HG03575 (cell line): ENCODE results near the gene TIPIN.
"Not testable (repeated sequence)": the region's sequence is repeated elsewhere in the genome, so short reads cannot be mapped to it uniquely, and the experiment has no call there.

Source experiments
- ATAC-seq: cut with Tn5 transposase; IDR thresholded peaks from one replicate; pipeline ENCODE4 v1.9.1; 2021; ENCODE audit not compliant: unreplicated experiment, insufficient number of reproducible peaks, low FRiP score; ENCODE audit errors: extremely low read depth

Gene TIPIN

DNA sequence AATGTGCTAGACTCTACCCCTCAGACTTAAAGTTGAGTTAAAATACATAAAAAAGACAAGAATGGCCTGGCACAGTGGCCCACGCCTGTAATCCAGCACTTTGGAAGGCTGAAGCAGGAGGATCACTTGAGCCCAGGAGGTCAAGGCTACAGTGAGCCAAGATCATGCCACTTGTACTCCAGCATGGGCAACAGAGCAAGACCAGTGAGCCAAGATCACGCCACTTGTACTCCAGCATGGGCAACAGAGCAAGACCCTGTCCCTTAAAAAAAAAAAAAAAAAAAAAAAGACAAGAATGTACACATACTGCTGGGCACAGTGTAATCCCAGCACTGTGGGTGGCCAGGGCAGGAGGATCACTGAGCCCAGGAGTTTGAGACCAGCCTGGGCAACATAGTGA is 45.7 kb downstream of the TIPIN start:
- no peak for ATAC-seq

DNA sequence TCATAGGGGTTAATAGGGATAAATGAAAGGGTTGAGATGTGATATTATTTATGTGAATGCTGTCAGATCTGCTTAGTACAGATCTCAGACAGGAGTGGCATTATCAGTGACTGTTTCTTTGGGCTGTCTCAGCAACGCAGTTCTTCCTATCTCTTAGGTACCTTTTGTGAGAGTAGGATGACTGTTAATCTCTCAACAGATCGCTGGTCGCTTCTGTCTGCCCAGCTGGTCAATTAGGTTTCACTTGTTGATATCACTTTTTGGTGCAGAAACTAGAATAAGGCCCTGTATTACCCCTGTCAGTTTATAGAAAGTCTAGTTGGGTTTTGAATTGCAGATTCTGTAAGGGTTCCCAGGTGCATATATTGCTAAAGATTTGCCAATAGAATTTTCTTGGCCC is 46.7 kb downstream of the TIPIN start:
- no peak for ATAC-seq

DNA sequence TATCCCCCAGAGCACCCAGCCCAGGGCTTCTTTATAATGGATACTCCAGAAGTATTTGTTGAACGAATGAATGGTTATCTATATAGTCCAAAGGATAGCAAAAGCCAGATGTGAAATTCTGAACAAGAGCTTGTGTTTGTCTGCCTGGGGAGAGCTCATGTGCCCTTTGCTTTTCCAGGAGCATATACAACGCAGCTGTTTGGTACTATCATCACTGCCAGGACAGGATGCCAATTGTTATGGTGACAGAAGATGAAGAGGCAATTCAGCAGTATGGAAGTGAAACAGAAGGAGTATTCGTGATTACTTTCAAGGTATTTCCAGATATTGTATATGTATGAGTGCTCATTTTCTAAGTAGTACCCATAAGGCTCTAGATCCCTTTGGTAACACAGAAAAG is 48.0 kb downstream of the TIPIN start:
- no peak for ATAC-seq

DNA sequence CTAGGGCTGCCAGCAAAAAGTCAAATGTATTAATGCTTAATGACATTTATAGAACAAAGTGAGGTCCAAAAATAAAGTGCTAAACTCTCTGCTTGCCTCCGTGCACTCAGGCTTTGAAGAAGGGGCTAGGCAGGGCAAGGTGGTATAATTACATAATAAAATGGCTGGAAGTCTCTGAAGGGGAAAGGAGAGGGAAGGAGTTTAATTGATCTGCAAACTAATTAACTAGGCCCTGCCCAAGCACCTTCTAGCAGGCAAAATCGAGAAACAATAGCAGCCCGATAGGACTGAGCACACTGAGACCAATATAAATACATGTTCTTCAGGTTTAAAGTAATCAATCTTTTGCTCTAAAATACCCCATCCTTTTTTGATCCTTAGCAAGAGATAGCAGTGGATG is 50.1 kb downstream of the TIPIN start:
- ATAC-seq, result no peak

DNA sequence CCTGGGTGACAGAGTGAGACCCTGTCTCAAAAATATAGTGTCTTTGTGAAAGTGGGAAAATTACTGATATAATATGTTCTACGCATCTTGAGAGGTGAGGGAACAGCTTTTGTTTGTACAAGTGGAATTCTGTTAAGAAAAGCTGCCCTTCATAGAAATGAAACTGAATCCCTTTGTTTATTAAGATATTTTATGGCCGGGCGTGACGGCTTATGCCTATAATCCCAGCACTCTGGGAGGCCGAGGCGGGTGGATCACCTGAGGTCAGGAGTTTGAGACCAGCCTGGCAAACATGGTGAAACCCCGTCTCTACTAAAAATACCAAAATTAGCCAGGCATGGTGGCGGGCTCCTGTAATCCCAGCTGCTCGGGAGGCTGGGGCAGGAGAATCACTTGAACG is 52.1 kb downstream of the TIPIN start:
- not testable (repeated sequence) for ATAC-seq

DNA sequence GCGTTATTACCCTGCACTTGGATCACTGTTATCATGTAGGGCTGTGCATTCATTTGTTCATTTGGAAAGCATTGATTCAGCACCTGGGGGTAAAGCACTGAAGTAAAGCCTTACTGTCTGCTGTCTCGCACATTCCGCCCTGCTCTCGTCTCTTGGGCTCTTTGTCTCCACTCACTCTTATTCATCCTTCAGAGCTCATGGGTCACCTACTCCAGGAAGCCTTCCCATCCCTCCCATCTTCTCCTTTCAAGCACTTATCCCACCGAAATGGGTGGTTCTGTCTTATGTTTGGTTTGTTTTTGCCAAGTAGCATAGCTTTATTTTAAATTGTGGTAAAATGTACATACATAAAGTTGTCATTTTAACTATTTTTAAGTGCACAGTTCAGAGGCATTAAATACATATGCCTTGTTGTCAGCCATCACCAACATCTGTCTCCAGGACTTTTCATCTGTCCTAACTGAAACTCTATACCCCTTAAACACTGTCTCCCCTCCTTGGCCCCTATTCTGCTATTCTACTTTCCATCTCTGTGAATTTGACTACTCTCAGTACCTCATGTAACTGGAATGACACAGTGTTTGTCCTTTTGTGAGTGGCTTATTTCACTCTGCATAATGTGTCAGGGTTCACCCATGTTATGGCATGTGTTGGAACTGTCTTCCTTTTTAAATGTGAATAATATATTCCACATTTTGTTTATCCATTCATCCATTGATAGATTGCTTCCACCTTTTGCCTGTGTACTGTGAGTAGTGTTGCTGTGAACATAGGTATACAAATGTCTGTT is 53.8 kb downstream of the TIPIN start:
- no peak for ATAC-seq

DNA sequence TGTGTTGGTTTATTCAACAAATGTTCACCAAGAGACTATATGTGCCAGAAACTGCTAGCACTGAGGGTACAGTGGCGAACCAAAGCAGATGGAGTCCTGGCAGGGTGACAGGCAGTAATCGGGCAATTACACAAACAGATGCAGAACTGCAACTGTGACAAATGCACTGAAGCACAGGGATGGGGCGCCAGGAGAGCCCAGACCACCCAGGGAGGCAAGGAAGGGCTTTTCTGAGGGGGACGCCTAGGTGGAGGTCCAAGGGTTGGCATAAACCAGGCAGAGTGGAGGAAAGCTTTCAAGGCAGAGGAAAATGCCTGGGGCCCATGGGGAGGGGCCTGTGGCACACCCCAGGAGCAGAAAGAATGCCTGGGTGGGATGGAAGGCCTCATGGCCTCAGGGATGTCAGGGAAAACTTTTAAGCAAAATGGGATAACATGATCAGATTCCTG is 57.7 kb downstream of the TIPIN start:
- no peak for ATAC-seq

DNA sequence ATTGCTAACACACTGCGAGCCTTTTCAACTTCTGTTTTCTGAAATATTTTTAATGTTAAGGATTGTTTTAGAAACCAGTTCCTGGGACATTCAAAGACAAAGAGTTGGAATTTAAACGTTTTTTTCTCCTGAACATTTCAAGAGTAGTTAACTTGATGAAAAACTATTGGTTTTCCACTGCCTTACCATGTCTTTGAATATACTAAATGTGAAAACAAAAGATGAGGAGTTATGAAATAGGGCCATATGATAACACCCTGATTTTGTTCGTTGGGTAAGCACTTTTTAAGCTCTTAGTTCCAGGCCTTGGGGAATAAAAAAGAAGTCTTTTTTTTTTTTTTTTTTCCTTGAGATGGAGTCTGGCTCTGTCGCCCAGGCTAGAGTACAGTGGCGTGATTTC is 60.3 kb downstream of the TIPIN start:
- no peak for ATAC-seq

DNA sequence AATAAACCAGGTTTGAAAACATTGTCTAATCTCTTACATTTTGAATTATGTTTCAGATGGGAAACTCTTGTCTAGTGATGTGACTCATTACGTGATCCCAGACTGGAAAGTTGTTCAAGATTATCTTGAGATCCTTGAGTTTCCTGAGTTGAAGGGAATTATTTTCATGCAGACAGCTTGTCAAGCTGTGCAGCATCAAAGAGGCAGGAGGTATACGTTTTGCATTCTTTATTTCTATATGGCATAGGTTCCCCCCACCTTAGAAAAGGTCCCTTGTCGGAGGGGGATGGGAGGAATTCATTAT is 61.6 kb downstream of the TIPIN start:
- no peak for ATAC-seq

DNA sequence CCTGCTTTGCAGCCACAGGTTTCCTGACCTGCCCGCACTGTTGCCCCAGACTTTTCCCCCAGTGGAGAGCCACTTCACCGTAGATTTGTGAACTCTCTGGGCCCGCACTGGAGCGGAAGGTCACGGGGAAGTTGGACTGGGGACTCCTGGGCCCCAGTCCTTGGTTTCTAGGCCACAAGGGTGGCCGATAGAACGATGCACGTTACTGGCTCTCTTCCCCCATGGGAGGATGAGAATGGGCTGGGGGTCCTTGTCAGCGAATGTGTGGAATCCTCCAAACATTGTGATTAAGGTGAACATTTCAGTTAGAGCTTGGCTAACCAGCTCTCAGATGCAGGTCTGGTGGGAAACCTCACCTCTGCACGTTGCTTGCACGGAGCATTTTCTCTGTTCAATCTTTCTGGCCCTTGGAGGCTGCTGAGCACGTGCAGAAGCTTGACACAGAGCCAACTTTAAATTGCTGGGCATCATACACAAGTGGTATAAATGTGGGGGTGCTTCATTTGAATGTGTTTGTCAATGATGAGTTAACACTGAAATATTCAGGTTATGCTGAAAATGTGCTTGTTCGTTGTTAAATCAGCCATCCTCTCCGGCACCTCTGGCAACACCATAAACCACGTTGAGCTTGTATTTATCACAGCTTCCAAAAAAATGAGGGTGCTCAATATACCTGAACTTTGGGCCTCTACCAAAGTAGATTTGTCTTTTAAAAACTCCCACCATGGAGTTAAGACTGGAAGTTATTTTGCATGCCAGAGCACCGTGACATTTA is 62.1 kb downstream of the TIPIN start:
- ATAC-seq, result no peak

DNA sequence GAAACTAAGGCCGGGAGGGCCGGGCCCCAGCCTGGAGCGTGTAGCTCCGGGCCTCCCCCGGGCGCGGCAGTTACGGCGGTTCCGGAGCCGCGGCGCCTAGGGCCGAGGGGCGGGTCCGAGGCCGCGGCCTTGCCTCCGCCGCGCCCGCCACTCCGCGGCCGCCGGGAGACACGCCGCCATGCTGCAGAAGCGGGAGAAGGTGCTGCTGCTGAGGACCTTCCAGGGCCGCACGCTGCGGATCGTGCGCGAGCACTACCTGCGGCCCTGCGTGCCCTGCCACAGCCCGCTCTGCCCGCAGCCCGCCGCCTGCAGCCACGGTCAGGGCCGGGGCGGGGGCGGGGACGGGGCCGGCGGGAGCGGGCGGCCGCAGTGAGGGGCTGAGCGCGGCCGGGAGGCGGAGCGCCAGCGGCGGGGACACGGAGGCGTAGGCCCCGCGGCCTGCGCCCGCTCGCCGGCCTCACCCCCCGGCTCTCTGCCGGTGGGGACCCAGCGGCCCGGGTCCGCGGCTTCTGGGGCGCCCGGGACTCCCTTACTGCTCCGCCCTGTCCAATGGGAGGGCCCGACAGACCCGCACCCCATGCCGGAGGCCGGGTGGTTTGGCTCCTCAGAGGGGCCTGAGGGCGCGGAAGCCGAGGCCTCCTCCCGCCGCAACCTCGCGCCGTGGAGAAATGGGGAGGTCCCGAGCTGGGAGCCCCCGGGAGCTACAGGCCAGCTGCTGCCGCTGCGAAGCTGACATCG is 62.9 kb downstream of the TIPIN start, which contains the start of gene DIS3L:
DIS3L (plus strand) TSS at position 150 of the 738 bp plus-strand sequence; CDS start at position 179, 29 bp downstream.
- ATAC-seq, result no peak

DNA sequence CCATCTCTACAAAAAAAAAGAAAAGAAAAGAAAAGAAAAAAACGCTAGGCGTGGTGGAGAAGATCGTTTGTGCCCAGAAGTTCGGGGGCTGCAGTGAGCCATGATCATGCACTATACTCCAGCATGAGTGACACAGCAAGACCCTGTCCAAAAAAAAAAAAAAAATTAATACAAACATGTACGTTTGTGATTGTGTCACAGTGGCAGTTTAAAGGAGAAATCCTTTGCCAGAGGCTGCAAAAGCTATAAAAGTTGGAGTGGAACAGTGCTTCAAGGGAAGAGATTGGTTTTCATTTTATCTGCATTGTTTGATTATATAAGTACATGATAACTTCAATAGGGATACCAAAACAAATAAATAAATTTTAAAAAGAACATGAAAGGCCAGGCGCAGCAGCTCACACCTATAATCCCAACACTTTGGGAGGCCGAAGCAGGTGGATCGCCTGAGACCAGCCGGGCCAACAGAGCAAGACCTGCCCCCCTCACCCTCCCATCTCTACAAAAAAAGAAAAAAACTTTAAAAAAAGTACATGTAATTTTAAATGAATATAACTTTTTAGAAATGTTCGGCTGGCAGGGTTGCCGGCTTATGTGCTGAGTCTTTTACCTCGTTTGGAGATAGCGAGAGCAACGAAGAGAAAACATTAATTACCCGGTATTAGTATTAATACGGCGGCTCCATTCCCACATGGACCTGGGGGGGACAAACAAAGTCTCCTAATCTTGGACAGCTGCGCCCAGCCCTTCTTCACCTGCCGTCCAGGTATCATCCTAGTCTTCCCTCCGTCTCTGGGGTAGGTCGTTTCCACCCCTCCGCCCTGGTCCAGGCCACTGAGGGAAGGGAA is 63.7 kb downstream of the TIPIN start:
- no peak for ATAC-seq

DNA sequence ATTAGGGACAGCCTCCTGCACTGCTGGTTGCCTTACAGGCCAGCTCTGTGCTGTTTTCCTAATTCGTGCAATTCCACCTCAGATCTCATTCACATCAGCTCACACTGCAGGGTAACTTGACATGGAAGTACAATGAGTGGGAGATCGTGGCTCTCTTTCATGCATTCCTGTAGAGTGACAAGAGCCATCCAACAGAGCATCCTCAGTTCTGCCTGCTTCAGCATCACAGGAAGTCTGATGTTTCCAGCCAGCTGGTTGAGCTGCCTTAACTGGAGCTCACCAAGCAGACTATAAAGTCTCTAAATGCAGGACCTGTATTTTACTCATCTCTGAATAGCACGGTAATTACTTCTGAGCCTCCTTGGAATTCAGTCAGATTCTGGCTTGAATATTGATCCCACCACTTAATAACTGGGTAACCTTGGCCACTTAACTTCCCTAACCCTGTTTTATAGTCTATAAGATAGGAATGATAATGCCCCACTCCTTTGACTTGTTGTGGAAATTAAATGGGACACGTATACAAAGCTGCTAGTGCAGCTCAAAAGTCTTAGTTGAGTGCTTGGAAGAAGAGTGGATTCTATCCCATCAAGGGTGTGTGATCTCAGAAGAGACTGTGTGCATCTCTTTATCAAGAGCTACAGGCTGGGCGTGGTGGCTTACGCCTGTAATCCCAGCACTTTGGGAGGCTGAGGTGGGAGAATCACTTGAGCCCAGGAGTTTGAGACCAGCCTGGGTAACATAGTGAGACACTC is 64.5 kb downstream of the TIPIN start:
- ATAC-seq, result no peak

DNA sequence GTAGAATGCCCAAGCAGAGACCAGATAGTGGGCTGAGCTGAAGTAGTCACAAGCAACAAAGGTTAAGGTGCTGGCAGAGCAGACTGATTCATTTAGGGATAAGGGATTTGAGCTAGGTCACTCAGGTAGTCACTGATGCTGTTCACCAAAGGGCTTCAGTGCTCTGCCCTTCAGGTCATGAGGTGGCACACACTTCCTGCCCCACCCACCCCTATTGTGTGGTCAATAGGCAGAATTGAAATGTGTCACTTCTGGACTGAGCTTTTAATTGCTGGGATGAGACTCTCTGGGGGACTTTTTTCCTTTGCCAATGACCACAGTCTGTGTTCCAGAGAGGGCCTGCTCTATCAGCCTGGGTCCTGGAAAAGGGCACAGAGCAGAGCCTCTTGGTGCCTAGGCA is 66.0 kb downstream of the TIPIN start:
- no peak for ATAC-seq

DNA sequence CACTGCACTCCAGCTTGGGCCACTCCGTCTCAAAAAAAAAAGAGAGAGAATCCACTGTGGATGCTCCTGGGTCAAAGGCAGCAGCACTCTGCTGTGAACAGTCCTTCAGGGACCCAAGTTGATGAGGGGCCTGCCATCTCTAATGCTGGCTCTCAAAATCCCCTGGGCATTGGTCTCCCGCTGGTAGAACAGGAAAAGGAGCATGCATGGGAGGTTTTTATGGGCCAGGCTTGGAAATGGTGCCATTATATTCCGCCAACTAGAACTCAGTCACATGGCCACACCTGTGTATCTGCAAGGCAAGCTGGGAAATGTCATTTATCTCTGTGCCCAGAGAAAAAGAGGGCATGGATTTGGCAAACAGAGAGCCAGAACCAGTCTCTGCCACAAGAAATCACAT is 66.5 kb downstream of the TIPIN start:
- ATAC-seq, result no peak

DNA sequence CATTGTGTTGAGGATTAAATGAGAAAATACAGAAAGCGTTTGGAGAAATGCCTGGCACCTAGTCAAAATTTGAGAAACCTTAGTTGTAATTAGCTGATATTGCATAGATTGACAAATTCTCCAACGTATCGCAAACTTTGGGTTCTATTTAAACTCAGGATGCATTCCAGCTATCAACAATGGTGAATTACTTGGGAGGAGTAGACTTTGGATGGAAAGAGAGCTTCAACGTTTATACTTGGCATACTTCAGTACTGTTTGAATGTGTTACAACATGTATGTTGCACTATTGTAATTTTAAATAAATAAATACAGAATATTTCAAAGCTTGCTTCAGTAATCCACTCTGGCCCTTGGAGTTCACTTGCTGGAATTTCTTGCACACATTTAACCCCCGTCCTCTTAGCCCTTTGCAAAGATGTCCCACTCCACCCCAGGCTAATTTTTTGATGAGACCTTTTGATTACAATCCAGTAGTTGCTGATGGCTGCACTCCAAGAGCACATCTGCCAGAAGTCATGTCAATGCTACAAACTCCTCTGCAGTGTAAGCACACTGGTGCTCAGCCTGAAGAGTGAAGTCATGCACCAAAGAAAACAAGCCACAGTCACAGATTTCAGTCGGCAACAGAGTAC is 67.8 kb downstream of the TIPIN start:
- no peak for ATAC-seq

DNA sequence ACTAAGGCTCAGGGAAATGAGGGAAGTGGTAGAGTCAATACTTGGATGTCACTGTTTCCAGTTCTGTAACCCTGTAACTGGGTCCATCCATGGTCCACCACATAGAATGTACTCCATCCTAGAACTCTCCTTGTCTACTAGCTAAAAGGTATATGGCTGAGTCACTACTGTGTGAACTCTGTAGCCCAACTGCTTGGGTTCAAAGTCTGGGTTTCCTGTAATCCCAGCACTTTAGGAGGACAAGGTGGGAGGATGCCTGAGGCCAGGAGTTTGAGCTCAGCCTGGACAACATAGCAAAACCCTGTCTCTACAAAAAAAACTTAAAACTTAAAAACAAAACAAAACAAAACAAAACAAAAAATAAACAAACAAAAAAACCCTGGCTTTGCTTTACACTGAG is 68.4 kb downstream of the TIPIN start:
- no peak for ATAC-seq

DNA sequence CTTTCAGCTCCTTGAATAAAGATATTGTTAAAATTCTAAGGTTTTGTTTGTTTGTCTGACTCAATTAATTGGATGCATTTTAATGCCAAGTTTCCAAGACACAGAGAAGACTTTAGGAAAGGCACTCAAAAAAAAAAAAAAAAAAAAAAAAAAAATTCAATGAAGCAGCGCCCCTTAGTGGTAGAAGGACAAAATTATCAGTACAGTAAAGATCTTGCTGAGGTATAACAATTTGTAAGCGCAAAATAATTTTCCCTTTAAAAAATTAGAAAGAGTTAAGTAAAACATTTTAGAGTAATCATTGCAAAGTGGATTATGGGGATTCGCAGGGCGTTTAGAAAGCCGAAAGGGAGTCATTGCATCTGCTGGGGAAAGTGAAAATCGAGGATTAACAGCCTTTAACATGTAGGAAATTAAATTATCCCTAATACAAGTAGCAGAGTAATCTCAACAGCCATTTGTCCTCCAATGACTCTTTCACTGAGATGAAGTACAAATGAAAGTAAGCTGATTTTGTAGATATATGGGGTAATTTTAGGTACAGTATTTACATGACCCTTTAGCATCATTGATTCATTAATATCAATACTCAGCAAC is 68.9 kb downstream of the TIPIN start:
- no peak for ATAC-seq
